Measurements from ENCODE around the gene ADARB2.

The ADARB2 gene

GRCh38 chr10:1515780-1516491 is 221.4 kb downstream of the ADARB2 start:
- no peak overlapping the region for H3K4me3 ChIP-seq (ENCODE audit: low read length)
- H3K36me3 ChIP-seq (ENCODE audit: control insufficient read depth, insufficient read depth, low read length, severe bottlenecking) = no peaks in the 10 kb centered on the region
- H3K27me3 ChIP-seq (replicated peaks; ENCODE audit: control insufficient read depth, insufficient read depth, low read length) = no peaks in the 10 kb centered on the region
- H3K4me1 ChIP-seq (ENCODE audit: control insufficient read depth, insufficient read depth, low read length) = no peaks in the 10 kb centered on the region
- H3K9ac ChIP-seq (ENCODE audit: low read length) = no peak overlapping the region
- no peaks in the 10 kb centered on the region for H3K9me3 ChIP-seq (ENCODE audit: control insufficient read depth, low read length)
- DNase-seq (ENCODE audit: low read depth) = no peak

GRCh38 chr10:1515121-1515779 is 222.1 kb downstream of the ADARB2 start:
- DNase-seq (ENCODE audit: low read depth) = no peak
- no peaks in the 10 kb centered on the region for H3K27me3 ChIP-seq (replicated peaks; ENCODE audit: control insufficient read depth, insufficient read depth, low read length)

GRCh38 chr10:1514681-1515080 is 222.6 kb downstream of the ADARB2 start:
- no peaks in the 10 kb centered on the region for H3K9me3 ChIP-seq (ENCODE audit: control insufficient read depth, low read length)
- H3K4me3 ChIP-seq (ENCODE audit: low read length) = no peak overlapping the region
- no peaks in the 10 kb centered on the region for H3K36me3 ChIP-seq (ENCODE audit: control insufficient read depth, insufficient read depth, low read length, severe bottlenecking)
- no peak for DNase-seq (ENCODE audit: low read depth)
- no peaks in the 10 kb centered on the region for H3K4me1 ChIP-seq (ENCODE audit: control insufficient read depth, insufficient read depth, low read length)
- no peaks in the 10 kb centered on the region for H3K27me3 ChIP-seq (replicated peaks; ENCODE audit: control insufficient read depth, insufficient read depth, low read length)
- H3K9ac ChIP-seq (ENCODE audit: low read length) = no peak overlapping the region

More at GRCh38 chr10:1515121-1515779, 222.1 kb downstream of the ADARB2 start:
- H3K4me3 ChIP-seq (ENCODE audit: low read length) = no peak overlapping the region
- no peaks in the 10 kb centered on the region for H3K36me3 ChIP-seq (ENCODE audit: control insufficient read depth, insufficient read depth, low read length, severe bottlenecking)
- H3K9ac ChIP-seq (ENCODE audit: low read length) = no peak overlapping the region
- H3K9me3 ChIP-seq (ENCODE audit: control insufficient read depth, low read length) = no peaks in the 10 kb centered on the region
- H3K4me1 ChIP-seq (ENCODE audit: control insufficient read depth, insufficient read depth, low read length) = no peaks in the 10 kb centered on the region

GRCh38 chr10:1513221-1513620 is 224.1 kb downstream of the ADARB2 start:
- H3K27me3 ChIP-seq (replicated peaks; ENCODE audit: control insufficient read depth, insufficient read depth, low read length) = no peaks in the 10 kb centered on the region
- H3K9me3 ChIP-seq (ENCODE audit: control insufficient read depth, low read length) = no peaks in the 10 kb centered on the region
- no peak for DNase-seq (ENCODE audit: low read depth)

GRCh38 chr10:1509011-1509530 is 228.3 kb downstream of the ADARB2 start:
- H3K4me3 ChIP-seq (ENCODE audit: low read length) = no peak overlapping the region
- no peaks in the 10 kb centered on the region for H3K36me3 ChIP-seq (ENCODE audit: control insufficient read depth, insufficient read depth, low read length, severe bottlenecking)
- no peaks in the 10 kb centered on the region for H3K27me3 ChIP-seq (replicated peaks; ENCODE audit: control insufficient read depth, insufficient read depth, low read length)
- H3K4me1 ChIP-seq (ENCODE audit: control insufficient read depth, insufficient read depth, low read length) = no peaks in the 10 kb centered on the region
- H3K9ac ChIP-seq (ENCODE audit: low read length) = no peak overlapping the region
- H3K9me3 ChIP-seq (ENCODE audit: control insufficient read depth, low read length) = no peaks in the 10 kb centered on the region
- DNase-seq (ENCODE audit: low read depth) = no peak

More at GRCh38 chr10:1513221-1513620, 224.1 kb downstream of the ADARB2 start:
- Histone ChIP-seq H3K36me3 (ENCODE audit: control insufficient read depth, insufficient read depth, low read length, severe bottlenecking) (no peaks in the 10 kb centered on the region), H3K9ac (ENCODE audit: low read length) (no peak overlapping the region), H3K4me1 (ENCODE audit: control insufficient read depth, insufficient read depth, low read length) (no peaks in the 10 kb centered on the region), H3K4me3 (ENCODE audit: low read length) (no peak overlapping the region)

GRCh38 chr10:1508096-1508495 is 229.2 kb downstream of the ADARB2 start:
- Histone ChIP-seq H3K36me3 (ENCODE audit: control insufficient read depth, insufficient read depth, low read length, severe bottlenecking) (no peaks in the 10 kb centered on the region), H3K27me3 (replicated peaks; ENCODE audit: control insufficient read depth, insufficient read depth, low read length) (no peaks in the 10 kb centered on the region), H3K4me1 (ENCODE audit: control insufficient read depth, insufficient read depth, low read length) (no peaks in the 10 kb centered on the region), H3K9me3 (ENCODE audit: control insufficient read depth, low read length) (no peaks in the 10 kb centered on the region), H3K9ac (ENCODE audit: low read length) (no peak overlapping the region), H3K4me3 (ENCODE audit: low read length) (no peak overlapping the region)
- no peak for DNase-seq (ENCODE audit: low read depth)

- no peaks in the 10 kb centered on the region for H3K4me1 ChIP-seq (ENCODE audit: control insufficient read depth, insufficient read depth, low read length)
- H3K27me3 ChIP-seq (replicated peaks; ENCODE audit: control insufficient read depth, insufficient read depth, low read length) = no peaks in the 10 kb centered on the region
- H3K4me3 ChIP-seq (ENCODE audit: low read length) = no peak overlapping the region
- no peaks in the 10 kb centered on the region for H3K36me3 ChIP-seq (ENCODE audit: control insufficient read depth, insufficient read depth, low read length, severe bottlenecking)
- no peak for DNase-seq (ENCODE audit: low read depth)
- no peak overlapping the region for H3K9ac ChIP-seq (ENCODE audit: low read length)
- H3K9me3 ChIP-seq (ENCODE audit: control insufficient read depth, low read length) = no peaks in the 10 kb centered on the region
These were observed 229.9 kb downstream of the ADARB2 start for GRCh38 chr10:1507436-1507835.

GRCh38 chr10:1504940-1505339 is 232.4 kb downstream of the ADARB2 start:
- no peak for DNase-seq (ENCODE audit: low read depth)
- Histone ChIP-seq H3K27me3 (replicated peaks; ENCODE audit: control insufficient read depth, insufficient read depth, low read length) (no peaks in the 10 kb centered on the region), H3K4me3 (ENCODE audit: low read length) (no peak overlapping the region), H3K4me1 (ENCODE audit: control insufficient read depth, insufficient read depth, low read length) (no peaks in the 10 kb centered on the region), H3K9me3 (ENCODE audit: control insufficient read depth, low read length) (no peaks in the 10 kb centered on the region), H3K36me3 (ENCODE audit: control insufficient read depth, insufficient read depth, low read length, severe bottlenecking) (no peaks in the 10 kb centered on the region), H3K9ac (ENCODE audit: low read length) (no peak overlapping the region)

GRCh38 chr10:1504286-1504685 is 233.0 kb downstream of the ADARB2 start:
- H3K4me3 ChIP-seq (ENCODE audit: low read length) = no peak overlapping the region
- H3K9me3 ChIP-seq (ENCODE audit: control insufficient read depth, low read length) = no peaks in the 10 kb centered on the region
- DNase-seq (ENCODE audit: low read depth) = no peak
- no peak overlapping the region for H3K9ac ChIP-seq (ENCODE audit: low read length)
- no peaks in the 10 kb centered on the region for H3K36me3 ChIP-seq (ENCODE audit: control insufficient read depth, insufficient read depth, low read length, severe bottlenecking)
- no peaks in the 10 kb centered on the region for H3K27me3 ChIP-seq (replicated peaks; ENCODE audit: control insufficient read depth, insufficient read depth, low read length)
- no peaks in the 10 kb centered on the region for H3K4me1 ChIP-seq (ENCODE audit: control insufficient read depth, insufficient read depth, low read length)

GRCh38 chr10:1502451-1502850 is 234.9 kb downstream of the ADARB2 start:
- no peak overlapping the region for H3K4me3 ChIP-seq (ENCODE audit: low read length)
- DNase-seq (ENCODE audit: low read depth) = no peak

GRCh38 chr10:1499359-1499957 is 237.9 kb downstream of the ADARB2 start:
- H3K4me3 ChIP-seq (ENCODE audit: low read length) = no peak overlapping the region
- H3K36me3 ChIP-seq (ENCODE audit: control insufficient read depth, insufficient read depth, low read length, severe bottlenecking) = no peaks in the 10 kb centered on the region
- no peaks in the 10 kb centered on the region for H3K4me1 ChIP-seq (ENCODE audit: control insufficient read depth, insufficient read depth, low read length)
- DNase-seq (ENCODE audit: low read depth) = no peak
- H3K27me3 ChIP-seq (replicated peaks; ENCODE audit: control insufficient read depth, insufficient read depth, low read length) = no peaks in the 10 kb centered on the region
- H3K9ac ChIP-seq (ENCODE audit: low read length) = no peak overlapping the region
- no peaks in the 10 kb centered on the region for H3K9me3 ChIP-seq (ENCODE audit: control insufficient read depth, low read length)

More at GRCh38 chr10:1502451-1502850, 234.9 kb downstream of the ADARB2 start:
- no peaks in the 10 kb centered on the region for H3K9me3 ChIP-seq (ENCODE audit: control insufficient read depth, low read length)
- H3K36me3 ChIP-seq (ENCODE audit: control insufficient read depth, insufficient read depth, low read length, severe bottlenecking) = no peaks in the 10 kb centered on the region
- H3K9ac ChIP-seq (ENCODE audit: low read length) = no peak overlapping the region
- no peaks in the 10 kb centered on the region for H3K4me1 ChIP-seq (ENCODE audit: control insufficient read depth, insufficient read depth, low read length)
- H3K27me3 ChIP-seq (replicated peaks; ENCODE audit: control insufficient read depth, insufficient read depth, low read length) = no peaks in the 10 kb centered on the region

All from adipocyte (in vitro differentiated cells).